ENCODE results near the gene PSEN2. TPM values are rescaled to one million over a fixed set of nuclear protein-coding genes. Genes with fewer than 3 reads are reported as not detected.
"Not testable (repeated sequence)": the region's sequence is repeated elsewhere in the genome, so short reads cannot be mapped to it uniquely, and the experiment has no call there.

PSEN2 gene
- total and polyA plus RNA-seq, 4 experiments from 2014 or later = 3.5 to 4.9 (median 3.9) TPM

DNA sequence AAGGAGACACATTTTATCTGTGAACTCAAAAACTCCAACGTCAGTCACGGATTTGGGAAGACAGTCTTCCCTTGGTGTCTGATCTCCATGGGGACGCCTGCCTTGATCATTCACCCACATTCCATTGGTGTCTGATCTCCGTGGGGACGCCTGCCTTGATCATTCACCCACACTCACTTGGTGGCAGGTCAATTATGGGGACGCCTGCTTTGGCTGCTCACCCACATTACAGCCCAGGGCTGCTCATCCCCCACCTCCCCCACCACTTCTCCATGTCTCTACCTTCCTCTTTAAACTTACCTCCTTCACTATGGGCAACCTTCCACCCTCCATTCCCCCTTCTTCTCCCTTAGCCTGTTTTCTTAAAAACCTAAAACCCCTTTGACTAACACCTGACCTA lies 36.2 kb upstream of the PSEN2 start:
- POLR2A ChIA-PET (ENCODE audit: partially characterized antibody); H3K27ac ChIP-seq (ENCODE audit: low read depth, low read length); DNase-seq; H3K27ac Mint-ChIP-seq; H3K4me1 ChIP-seq (ENCODE audit: insufficient read depth, low read length); H3K27me3 Mint-ChIP-seq; H3K4me3 Mint-ChIP-seq; H3K4me3 ChIP-seq (ENCODE audit: low read length in 2 of 2); H3K36me3 ChIP-seq (ENCODE audit: insufficient read depth, low read length); CTCF ChIA-PET (ENCODE audit: partially characterized antibody); intact Hi-C loops (cut with micrococcal nuclease); H3K4me1 Mint-ChIP-seq; H3K36me3 Mint-ChIP-seq; H3K27me3 ChIP-seq (ENCODE audit: insufficient read depth, low read length); H3K9me3 ChIP-seq (ENCODE audit: control insufficient read depth in 1 of 2, low read length in 2 of 2): not testable (repeated sequence)
- H3K9me3 Mint-ChIP-seq = peaks cover 0 to 15% (median 5%) of the 10 kb centered on the region in 8 donors

- H3K9me3 ChIP-seq (ENCODE audit: control insufficient read depth in 1 of 2, low read length in 2 of 2); intact Hi-C loops (cut with micrococcal nuclease); H3K36me3 ChIP-seq (ENCODE audit: insufficient read depth, low read length); H3K4me3 ChIP-seq (ENCODE audit: low read length in 2 of 2); POLR2A ChIA-PET (ENCODE audit: partially characterized antibody); H3K27ac ChIP-seq (ENCODE audit: low read depth, low read length); H3K27me3 ChIP-seq (ENCODE audit: insufficient read depth, low read length); CTCF ChIA-PET (ENCODE audit: partially characterized antibody); H3K4me3 Mint-ChIP-seq; H3K4me1 ChIP-seq (ENCODE audit: insufficient read depth, low read length); H3K27me3 Mint-ChIP-seq; DNase-seq; H3K27ac Mint-ChIP-seq; H3K36me3 Mint-ChIP-seq; H3K4me1 Mint-ChIP-seq: not testable (repeated sequence)
- peaks cover 0 to 15% (median 5%) of the 10 kb centered on the region in 8 donors for H3K9me3 Mint-ChIP-seq
Observed at GRCh38 chr1:226835396-226835795, 35.0 kb upstream of the PSEN2 start.

DNA sequence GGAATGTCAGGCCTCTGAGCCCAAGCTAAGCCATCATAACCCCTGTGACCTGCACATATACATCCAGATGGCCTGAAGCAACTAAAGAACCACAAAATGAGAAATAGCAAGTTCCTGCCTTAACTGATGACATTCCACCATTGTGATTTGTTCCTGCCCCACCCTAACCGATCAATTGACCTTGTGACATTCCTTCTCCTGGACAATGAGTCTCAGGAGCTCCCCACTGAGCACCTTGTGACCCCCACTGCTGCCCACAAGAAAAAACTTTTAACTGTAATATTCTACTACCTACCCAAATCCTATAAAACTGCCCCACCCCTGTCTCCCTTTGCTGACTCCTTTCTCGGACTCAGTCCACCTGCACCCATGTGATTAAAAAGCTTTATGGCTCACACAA lies 32.5 kb upstream of the PSEN2 start:
- DNase-seq; H3K4me1 Mint-ChIP-seq; H3K27ac Mint-ChIP-seq; H3K4me3 ChIP-seq (ENCODE audit: low read length in 2 of 2); H3K9me3 ChIP-seq (ENCODE audit: control insufficient read depth in 1 of 2, low read length in 2 of 2); H3K27me3 Mint-ChIP-seq; POLR2A ChIA-PET (ENCODE audit: partially characterized antibody); H3K4me1 ChIP-seq (ENCODE audit: insufficient read depth, low read length); H3K36me3 ChIP-seq (ENCODE audit: insufficient read depth, low read length); H3K27ac ChIP-seq (ENCODE audit: low read depth, low read length); H3K36me3 Mint-ChIP-seq; H3K4me3 Mint-ChIP-seq; H3K27me3 ChIP-seq (ENCODE audit: insufficient read depth, low read length); intact Hi-C loops (cut with micrococcal nuclease): not testable (repeated sequence)
- H3K9me3 Mint-ChIP-seq = peaks cover 0 to 15% (median 5%) of the 10 kb centered on the region in 8 donors
- CTCF ChIA-PET (ENCODE audit: partially characterized antibody) = interaction anchor here (1.2 kb wide), 1 partner anchor 15 kb away, joined by 3 read pairs; no protein-coding TSS in a partner anchor

- Histone ChIP-seq H3K9me3 (ENCODE audit: control insufficient read depth in 1 of 2, low read length in 2 of 2) (no peaks in the 10 kb centered on the region), H3K27ac (ENCODE audit: low read depth, low read length) (no peak overlapping the region), H3K27me3 (ENCODE audit: insufficient read depth, low read length) (no peaks in the 10 kb centered on the region), H3K4me3 (ENCODE audit: low read length in 2 of 2) (no peak overlapping the region), H3K36me3 (ENCODE audit: insufficient read depth, low read length) (no peaks in the 10 kb centered on the region), H3K4me1 (ENCODE audit: insufficient read depth, low read length) (no peaks in the 10 kb centered on the region)
- Mint-ChIP-seq H3K27ac (no peak overlapping the region), H3K27me3 (peaks cover 2% of the 10 kb centered on the region in 2 donors), H3K36me3 (no peaks in the 10 kb centered on the region), H3K9me3 (peaks cover 0 to 15% (median 5%) of the 10 kb centered on the region in 8 donors), H3K4me3 (no peak overlapping the region), H3K4me1 (peaks cover 0 to 5% (median 0%) of the 10 kb centered on the region in 4 donors)
- intact Hi-C loops (cut with micrococcal nuclease) = no loop called here
- ChIA-PET CTCF (ENCODE audit: partially characterized antibody) (no interaction called here), POLR2A (ENCODE audit: partially characterized antibody) (no interaction called here)
- DNase-seq = no peak
Observed at GRCh38 chr1:226838456-226838855, 32.0 kb upstream of the PSEN2 start.

DNA sequence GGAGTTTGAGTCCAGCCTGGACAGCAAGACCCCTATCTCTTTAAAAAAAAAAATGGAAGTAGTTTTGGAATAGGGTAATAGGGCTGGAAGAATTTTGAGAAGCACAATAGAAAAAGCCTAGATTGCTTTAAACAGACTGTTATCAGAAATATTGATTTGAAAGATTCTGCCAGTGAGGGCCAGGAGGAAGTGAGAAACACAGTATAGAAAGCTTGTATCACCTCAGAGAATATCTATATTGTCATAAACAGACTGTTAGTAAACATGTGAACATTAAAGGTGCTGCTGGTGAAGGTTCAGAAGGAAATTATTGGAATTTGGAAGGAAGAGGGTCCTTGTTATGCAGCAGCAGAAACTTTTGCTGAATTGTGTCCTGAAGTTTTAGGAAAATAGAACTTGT lies 24.8 kb upstream of the PSEN2 start:
- H3K27me3 ChIP-seq (ENCODE audit: insufficient read depth, low read length) = no peaks in the 10 kb centered on the region
- Mint-ChIP-seq H3K4me3 (no peak overlapping the region), H3K4me1 (peaks cover 0 to 7% (median 1%) of the 10 kb centered on the region in 4 donors), H3K9me3 (no peaks in the 10 kb centered on the region), H3K27me3 (no peaks in the 10 kb centered on the region), H3K27ac (no peak overlapping the region), H3K36me3 (no peaks in the 10 kb centered on the region)
- POLR2A ChIA-PET (ENCODE audit: partially characterized antibody) = no interaction called here
- H3K9me3 ChIP-seq (ENCODE audit: control insufficient read depth in 1 of 2, low read length in 2 of 2) = no peaks in the 10 kb centered on the region
- H3K4me3 ChIP-seq (ENCODE audit: low read length in 2 of 2) = no peak overlapping the region
- intact Hi-C loops (cut with micrococcal nuclease) = no loop called here
- no peaks in the 10 kb centered on the region for H3K4me1 ChIP-seq (ENCODE audit: insufficient read depth, low read length)
- CTCF ChIA-PET (ENCODE audit: partially characterized antibody) = no interaction called here
- H3K36me3 ChIP-seq (ENCODE audit: insufficient read depth, low read length) = no peaks in the 10 kb centered on the region
- no peak overlapping the region for H3K27ac ChIP-seq (ENCODE audit: low read depth, low read length)
- no peak for DNase-seq

DNA sequence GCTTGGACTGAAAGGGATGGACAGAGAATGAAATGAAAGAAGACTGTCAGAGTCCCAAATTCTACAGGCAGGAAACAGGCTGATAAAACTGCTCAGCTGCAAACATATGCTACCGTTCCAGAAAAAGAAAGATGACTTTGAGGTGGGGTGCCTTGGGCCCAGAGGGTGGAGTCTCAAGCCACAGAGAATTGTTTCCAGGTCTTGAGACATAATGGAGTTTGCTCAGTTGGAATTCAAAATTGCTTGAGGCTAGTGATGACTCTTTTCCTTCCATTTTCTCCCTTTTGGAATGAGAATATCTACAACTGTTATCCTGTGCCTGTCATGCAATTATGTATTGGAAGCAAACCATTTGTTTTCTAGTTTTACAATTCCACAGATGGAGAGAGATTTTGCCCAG lies 23.6 kb upstream of the PSEN2 start:
- H3K36me3 Mint-ChIP-seq = no peaks in the 10 kb centered on the region
- Histone ChIP-seq H3K9me3 (ENCODE audit: control insufficient read depth in 1 of 2, low read length in 2 of 2) (no peaks in the 10 kb centered on the region), H3K36me3 (ENCODE audit: insufficient read depth, low read length) (no peaks in the 10 kb centered on the region), H3K27ac (ENCODE audit: low read depth, low read length) (no peak overlapping the region), H3K4me1 (ENCODE audit: insufficient read depth, low read length) (no peaks in the 10 kb centered on the region), H3K27me3 (ENCODE audit: insufficient read depth, low read length) (no peaks in the 10 kb centered on the region), H3K4me3 (ENCODE audit: low read length in 2 of 2) (no peak overlapping the region)
- peaks cover 0 to 7% (median 1%) of the 10 kb centered on the region in 4 donors for H3K4me1 Mint-ChIP-seq
- POLR2A ChIA-PET (ENCODE audit: partially characterized antibody) = no interaction called here
- no peak overlapping the region for H3K4me3 Mint-ChIP-seq
- H3K27me3 Mint-ChIP-seq = no peaks in the 10 kb centered on the region
- no peak overlapping the region for H3K27ac Mint-ChIP-seq
- DNase-seq = no peak
- CTCF ChIA-PET (ENCODE audit: partially characterized antibody) = no interaction called here
- H3K9me3 Mint-ChIP-seq = no peaks in the 10 kb centered on the region
- intact Hi-C loops (cut with micrococcal nuclease) = no loop called here

- POLR2A ChIA-PET (ENCODE audit: partially characterized antibody); H3K27me3 Mint-ChIP-seq; H3K27ac Mint-ChIP-seq; H3K36me3 ChIP-seq (ENCODE audit: insufficient read depth, low read length); CTCF ChIA-PET (ENCODE audit: partially characterized antibody); H3K4me3 ChIP-seq (ENCODE audit: low read length in 2 of 2); H3K9me3 Mint-ChIP-seq; DNase-seq; H3K4me1 ChIP-seq (ENCODE audit: insufficient read depth, low read length); H3K36me3 Mint-ChIP-seq; H3K27ac ChIP-seq (ENCODE audit: low read depth, low read length); intact Hi-C loops (cut with micrococcal nuclease); H3K9me3 ChIP-seq (ENCODE audit: control insufficient read depth in 1 of 2, low read length in 2 of 2); H3K4me3 Mint-ChIP-seq; H3K4me1 Mint-ChIP-seq; H3K27me3 ChIP-seq (ENCODE audit: insufficient read depth, low read length): not testable (repeated sequence)
Observed at GRCh38 chr1:226854548-226854947, 15.9 kb upstream of the PSEN2 start.

GRCh38 chr1:226862890-226863289 lies 7.5 kb upstream of the PSEN2 start:
- DNase-seq = no peak
- ChIA-PET CTCF (ENCODE audit: partially characterized antibody) (no interaction called here), POLR2A (ENCODE audit: partially characterized antibody) (no interaction called here)
- H3K4me3 ChIP-seq (ENCODE audit: low read length in 2 of 2) = no peak overlapping the region
- Mint-ChIP-seq H3K9me3 (no peaks in the 10 kb centered on the region), H3K4me1 (peaks cover 0 to 8% (median 4%) of the 10 kb centered on the region in 4 donors), H3K36me3 (no peaks in the 10 kb centered on the region), H3K27ac (no peak overlapping the region), H3K27me3 (peaks cover 4 to 5% of the 10 kb centered on the region in 2 donors), H3K4me3 (no peak overlapping the region)
- H3K4me1 ChIP-seq (ENCODE audit: insufficient read depth, low read length) = no peaks in the 10 kb centered on the region
- no peaks in the 10 kb centered on the region for H3K36me3 ChIP-seq (ENCODE audit: insufficient read depth, low read length)
- no peak overlapping the region for H3K27ac ChIP-seq (ENCODE audit: low read depth, low read length)
- H3K9me3 ChIP-seq (ENCODE audit: control insufficient read depth in 1 of 2, low read length in 2 of 2) = no peaks in the 10 kb centered on the region
- no peaks in the 10 kb centered on the region for H3K27me3 ChIP-seq (ENCODE audit: insufficient read depth, low read length)
- intact Hi-C loops (cut with micrococcal nuclease) = no loop called here
